Colonic mucosa (tissue), 4 donors: ENCODE measurements around the gene NKAIN4. TPM values are rescaled to one million over a fixed set of nuclear protein-coding genes. Genes with fewer than 3 reads are reported as not detected.
"Not testable (repeated sequence)": the region's sequence is repeated elsewhere in the genome, so short reads cannot be mapped to it uniquely, and the experiment has no call there.

Source experiments
- DNase-seq: peaks from one replicate; pipeline ENCODE4 v3.0.0-alpha.2; 2020
- H3K27ac ChIP-seq: fragments of 200-600 bp; one replicate; pipeline ENCODE4 v1.8.0; 2021
- H3K27me3 ChIP-seq: fragments of 200-600 bp; one replicate; pipeline ENCODE4 v1.8.0; 2021
- H3K36me3 ChIP-seq: fragments of 200-600 bp; one replicate; pipeline ENCODE4 v1.8.0; 2021
- H3K4me1 ChIP-seq: fragments of 200-600 bp; one replicate; pipeline ENCODE4 v1.8.0; 2021; ENCODE audit warnings: mild to moderate bottlenecking
- H3K4me3 ChIP-seq: fragments of 200-600 bp; one replicate; pipeline ENCODE4 v1.8.0; 2021
- H3K9ac ChIP-seq, 2 donors: one replicate each; pipeline ENCODE4 v1.7.0; 2013; ENCODE audit warnings: control low read depth in 2 of 2, low read depth in 2 of 2, low read length in 2 of 2
- H3K9me3 ChIP-seq: fragments of 200-600 bp; one replicate; pipeline ENCODE4 v1.8.0; 2021
- CTCF ChIP-seq: fragments of 200-600 bp; IDR thresholded peaks from one replicate; pipeline ENCODE4 v1.8.0; 2022; ENCODE audit warnings: antibody characterized with exemption, mild to moderate bottlenecking
- intact Hi-C: fragments of 100-400 bp; cut with DNase I; formaldehyde crosslinking; loops from one replicate; pipeline ENCODE4 v1.14.1; 2022
- total RNA-seq, 2 donors: library from RNA; stranded (reverse); fragmentation: NEBNext Ultra II Directional in 1 of 2; extraction: Animal tissue kit (Norgen Biotek cat#: 25700) in 1 of 2; gene quantifications; one replicate each; pipeline ENCODE4 v1.2.1, GENCODE V29; 2021
- donor health status: healthy.
- donor health status: DM: no; HTN: no; CAD: no.
- donor health status: DM: no; HTN: no; CAD: no.

The NKAIN4 gene
- total RNA-seq, 2 donors from 2014 or later = 0.29 TPM; not detected in 1

GRCh38 chr20:63224412-63225081 is 29.7 kb downstream of the NKAIN4 start:
- no peaks in the 10 kb centered on the region for H3K9me3 ChIP-seq
- no peak overlapping the region for H3K27ac ChIP-seq
- no peaks in the 10 kb centered on the region for H3K4me1 ChIP-seq
- intact Hi-C loops = no loop called here
- H3K27me3 ChIP-seq = no peaks in the 10 kb centered on the region
- no peaks in the 10 kb centered on the region for H3K36me3 ChIP-seq
- H3K9ac ChIP-seq = no peak overlapping the region
- no peak overlapping the region for H3K4me3 ChIP-seq
- DNase-seq = no peak
- TF ChIP-seq CTCF = no peak

- no peak overlapping the region for H3K4me3 ChIP-seq
- no peak for DNase-seq
- no peak for TF ChIP-seq CTCF
- H3K27ac ChIP-seq = no peak overlapping the region
- no peak overlapping the region for H3K9ac ChIP-seq
- no peaks in the 10 kb centered on the region for H3K27me3 ChIP-seq
- no peaks in the 10 kb centered on the region for H3K36me3 ChIP-seq
- no peaks in the 10 kb centered on the region for H3K4me1 ChIP-seq
- H3K9me3 ChIP-seq = no peaks in the 10 kb centered on the region
- intact Hi-C loops = loop anchor here (2.0 kb wide), 1 partner anchor 69 kb away; the partner anchor contains the start of gene COL20A1
Observed at GRCh38 chr20:63223826-63224207, 30.4 kb downstream of the NKAIN4 start.

- no peaks in the 10 kb centered on the region for H3K27me3 ChIP-seq
- intact Hi-C loops = loop anchor here (2.0 kb wide), 1 partner anchor 70 kb away; the partner anchor contains the start of gene COL20A1
- H3K4me3 ChIP-seq = no peak overlapping the region
- DNase-seq = peak; percentile 56
- no peaks in the 10 kb centered on the region for H3K4me1 ChIP-seq
- H3K27ac ChIP-seq = no peak overlapping the region
- no peak overlapping the region for H3K9ac ChIP-seq
- no peaks in the 10 kb centered on the region for H3K36me3 ChIP-seq
- TF ChIP-seq CTCF = peak; percentile 64
- no peaks in the 10 kb centered on the region for H3K9me3 ChIP-seq
Observed at GRCh38 chr20:63223121-63223825, 31.0 kb downstream of the NKAIN4 start.

- H3K27ac ChIP-seq = no peak overlapping the region
- TF ChIP-seq CTCF = no peak
- H3K27me3 ChIP-seq = no peaks in the 10 kb centered on the region
- no peaks in the 10 kb centered on the region for H3K4me1 ChIP-seq
- H3K9ac ChIP-seq = no peak overlapping the region
- no peaks in the 10 kb centered on the region for H3K36me3 ChIP-seq
- H3K4me3 ChIP-seq = no peak overlapping the region
- intact Hi-C loops = loop anchor here (2.0 kb wide), 1 partner anchor 70 kb away; the partner anchor contains the start of gene COL20A1
- DNase-seq = no peak
- H3K9me3 ChIP-seq = no peaks in the 10 kb centered on the region
Observed at GRCh38 chr20:63222541-63222940, 31.7 kb downstream of the NKAIN4 start.

- H3K4me1 ChIP-seq, DNase-seq, H3K27me3 ChIP-seq, H3K9me3 ChIP-seq, H3K4me3 ChIP-seq, H3K27ac ChIP-seq, H3K36me3 ChIP-seq, H3K9ac ChIP-seq: not testable (repeated sequence)
- intact Hi-C loops = loop anchor here (2.0 kb wide), 1 partner anchor 71 kb away; the partner anchor contains the start of gene COL20A1
Observed at GRCh38 chr20:63221400-63222053, 32.7 kb downstream of the NKAIN4 start.
